Neural cell (in vitro differentiated cells): Measurements from ENCODE around the gene PRPF40B. TPM values are rescaled to one million over a fixed set of nuclear protein-coding genes. Genes with fewer than 3 reads are reported as not detected.

Experiments used
- H2AFZ ChIP-seq: fragments of 200-600, 300-800 bp; sonication (generic), shearing (Covaris generic); 2 replicates; pipeline ENCODE4 v1.6.0; 2014; ENCODE audit warnings: low read depth, mild to moderate bottlenecking, antibody characterized with exemption, low read length, moderate library complexity
- H3F3A ChIP-seq: fragments of 200-600 bp; shearing (Covaris generic); 2 replicates; pipeline ENCODE4 v1.6.1; 2016; ENCODE audit warnings: mild to moderate bottlenecking, moderate library complexity, mixed read lengths, antibody characterized with exemption, low read length; ENCODE audit not compliant: insufficient read depth, poor library complexity, severe bottlenecking
- H3K27ac ChIP-seq: fragments of 200-600, 300-800 bp; sonication (generic), shearing (Covaris generic); 2 replicates; pipeline ENCODE4 v1.5.1; 2014; ENCODE audit warnings: mild to moderate bottlenecking, low read length, moderate library complexity
- H3K27me3 ChIP-seq: fragments of 300-800, 200-600 bp; sonication (generic), shearing (Covaris generic); 2 replicates; pipeline ENCODE4 v1.6.0; 2014; ENCODE audit warnings: mild to moderate bottlenecking, low read depth, low read length, moderate library complexity; ENCODE audit not compliant: insufficient read depth
- H3K36me3 ChIP-seq: fragments of 300-800, 200-600 bp; sonication (generic), shearing (Covaris generic); 2 replicates; pipeline ENCODE4 v1.5.1; 2014; ENCODE audit warnings: mild to moderate bottlenecking, antibody characterized with exemption, low read length, moderate library complexity; ENCODE audit not compliant: insufficient read depth
- H3K4me2 ChIP-seq: fragments of 300-800, 200-600 bp; sonication (generic), shearing (Covaris generic); 2 replicates; pipeline ENCODE4 v1.6.0; 2014; ENCODE audit warnings: mild to moderate bottlenecking, low read length
- H3K4me3 ChIP-seq: fragments of 300-800, 200-600 bp; sonication (generic), shearing (Covaris generic); 2 replicates; pipeline ENCODE4 v1.5.1; 2014; ENCODE audit warnings: mild to moderate bottlenecking, low read length, moderate library complexity
- H3K79me2 ChIP-seq: fragments of 200-600 bp; shearing (Covaris generic); replicated peaks from 2 replicates; pipeline ENCODE4 v1.6.0; 2014; ENCODE audit warnings: mild to moderate bottlenecking, low read length, moderate library complexity; ENCODE audit not compliant: insufficient read depth
- H3K9ac ChIP-seq: fragments of 300-800, 200-600 bp; sonication (generic), shearing (Covaris generic); 2 replicates; pipeline ENCODE4 v1.6.1; 2016; ENCODE audit warnings: mild to moderate bottlenecking, low read length, mixed read lengths
- H3K9me2 ChIP-seq: fragments of 200-600 bp; shearing (Covaris generic); 2 replicates; pipeline ENCODE4 v1.6.1; 2016; ENCODE audit warnings: mild to moderate bottlenecking, low read length, mixed read lengths; ENCODE audit not compliant: insufficient read depth
- H3K9me3 ChIP-seq: fragments of 200-600, 300-800 bp; sonication (generic), shearing (Covaris generic); 2 replicates; pipeline ENCODE4 v1.6.1; 2016; ENCODE audit warnings: mild to moderate bottlenecking, mixed run types, low read length, moderate library complexity, mixed read lengths
- H4K20me1 ChIP-seq: fragments of 200-600 bp; shearing (Covaris generic); 2 replicates; pipeline ENCODE4 v1.6.1; 2016; ENCODE audit warnings: mild to moderate bottlenecking, mixed run types; ENCODE audit not compliant: insufficient read depth
- CTCF ChIP-seq: fragments of 450-650 bp; IDR thresholded peaks from 2 replicates; pipeline ENCODE4 v1.5.1; 2014; ENCODE audit warnings: antibody characterized with exemption, mild to moderate bottlenecking, moderate library complexity; ENCODE audit not compliant: poor library complexity, severe bottlenecking
- EP300 ChIP-seq: fragments of 450-650 bp; conservative IDR thresholded peaks from 2 replicates; pipeline ENCODE4 v1.6.1; 2014; ENCODE audit warnings: antibody characterized with exemption, mild to moderate bottlenecking, moderate library complexity; ENCODE audit not compliant: poor library complexity, severe bottlenecking
- EZH2 ChIP-seq: fragments of 200-600, 300-800 bp; shearing (Covaris generic), sonication (generic); IDR thresholded peaks from 2 replicates; pipeline ENCODE4 v1.6.1; 2014; ENCODE audit warnings: antibody characterized with exemption, low read length, borderline replicate concordance, mild to moderate bottlenecking; ENCODE audit not compliant: insufficient read depth, poor library complexity, severe bottlenecking
- MXI1 ChIP-seq: fragments of 450-650 bp; conservative IDR thresholded peaks from 2 replicates; pipeline ENCODE4 v1.6.1; 2014; ENCODE audit warnings: antibody characterized with exemption, mild to moderate bottlenecking; ENCODE audit not compliant: poor library complexity, severe bottlenecking
- POLR2AphosphoS5 ChIP-seq: IDR thresholded peaks from 2 replicates; pipeline ENCODE4 v1.6.1; 2012
- RAD21 ChIP-seq: fragments of 450-650 bp; conservative IDR thresholded peaks from 2 replicates; pipeline ENCODE4 v1.6.1; 2014; ENCODE audit warnings: antibody characterized with exemption, mild to moderate bottlenecking, moderate library complexity
- REST ChIP-seq: IDR thresholded peaks from 2 replicates; pipeline ENCODE4 v1.6.1; 2012; ENCODE audit warnings: borderline replicate concordance
- SMC3 ChIP-seq: fragments of 450-650 bp; conservative IDR thresholded peaks from 2 replicates; pipeline ENCODE4 v1.6.1; 2014; ENCODE audit warnings: antibody characterized with exemption, mild to moderate bottlenecking, moderate library complexity; ENCODE audit not compliant: poor library complexity
- TAF1 ChIP-seq: IDR thresholded peaks from 2 replicates; pipeline ENCODE4 v1.6.1; 2012; ENCODE audit warnings: low read depth
- polyA plus RNA-seq: library from polyadenylated mRNA; depleted of rRNA; stranded (reverse); fragments of >200 nt; gene quantifications from 2 replicates; pipeline ENCODE4 v1.2.3, GENCODE V29; 2014

Gene PRPF40B
- polyA plus RNA-seq, 1 donor from 2014 or later, result 42.0 TPM

- Histone ChIP-seq H4K20me1 (no peaks in the 10 kb centered on the region), H3K79me2 (no peaks in the 10 kb centered on the region), H2AFZ (no peak overlapping the region), H3K9me3 (no peaks in the 10 kb centered on the region), H3K4me3 (no peak overlapping the region), H3K9me2 (no peaks in the 10 kb centered on the region), H3F3A (no peaks in the 10 kb centered on the region), H3K27me3 (no peaks in the 10 kb centered on the region), H3K27ac (no peak overlapping the region), H3K9ac (no peak overlapping the region), H3K4me2 (no peak overlapping the region), H3K36me3 (peaks cover 6% of the 10 kb centered on the region)
- TF ChIP-seq CTCF (peak; percentile 84), RAD21 (peak; percentile 84), SMC3 (peak; percentile 87), POLR2AphosphoS5 (no peak), REST (no peak), TAF1 (no peak), EP300 (no peak), MXI1 (peak; percentile 30), EZH2 (no peak)
Measured at GRCh38 chr12:49644620-49644994, 21.2 kb downstream of the PRPF40B start.

- Histone ChIP-seq H2AFZ (no peak overlapping the region), H3F3A (no peaks in the 10 kb centered on the region), H3K79me2 (no peaks in the 10 kb centered on the region), H3K36me3 (peaks cover 6% of the 10 kb centered on the region), H4K20me1 (no peaks in the 10 kb centered on the region), H3K9me3 (no peaks in the 10 kb centered on the region), H3K27ac (no peak overlapping the region), H3K9me2 (no peaks in the 10 kb centered on the region), H3K4me3 (no peak overlapping the region), H3K4me2 (no peak overlapping the region), H3K9ac (no peak overlapping the region), H3K27me3 (no peaks in the 10 kb centered on the region)
- no peak for TF ChIP-seq MXI1
- TF ChIP-seq RAD21, result no peak
- no peak for TF ChIP-seq EZH2
- no peak for TF ChIP-seq TAF1
- no peak for TF ChIP-seq POLR2AphosphoS5
- TF ChIP-seq REST, result no peak
- no peak for TF ChIP-seq EP300
- no peak for TF ChIP-seq SMC3
- TF ChIP-seq CTCF, result no peak
Measured at GRCh38 chr12:49645146-49646039, 22.0 kb downstream of the PRPF40B start.
